IMR-90 (cell line): ENCODE results near the gene TAGLN2. TPM values are rescaled to one million over a fixed set of nuclear protein-coding genes. Genes with fewer than 3 reads are reported as not detected.

ENCODE experiments used
- ATAC-seq: fragments of 200-7000 bp; cut with Tn5 transposase; 2 replicates; pipeline ENCODE4 v1.9.1; 2020; ENCODE audit warnings: low read depth, mild to moderate bottlenecking, moderate library complexity
- BruUV-seq: library from RNA; stranded (reverse); fragments of 400-500 nt; replicated peaks from 2 replicates; lab custom pipeline; 2021; lab: Mats Ljungman, UMichigan
- CTCF ChIA-PET: fragments of 300-600 bp; formaldehyde crosslinking; extraction: SDS; loops from one replicate; lab custom pipeline; 2021; ENCODE audit warnings: antibody characterized with exemption; lab: Yijun Ruan, JAX
- POLR2A ChIA-PET: fragments of 300-600 bp; sonication (Branson Sonifier 250); formaldehyde crosslinking; loops from one replicate; lab custom pipeline; 2022; ENCODE audit warnings: antibody characterized with exemption; ENCODE audit not compliant: unreplicated experiment; lab: Charles Lee
- DNase-seq: peaks from one replicate; pipeline ENCODE4 v3.0.0; 2013
- H2AFZ ChIP-seq: replicated peaks from 2 replicates; pipeline ENCODE3; 2013; ENCODE audit warnings: low read length, mild to moderate bottlenecking; ENCODE audit not compliant: poor library complexity
- H2AK5ac ChIP-seq: 2 replicates; pipeline ENCODE4 v1.6.1; 2013; ENCODE audit warnings: low read depth, low read length, inconsistent platforms
- H2AK9ac ChIP-seq: replicated peaks from 2 replicates; pipeline ENCODE3; 2013; ENCODE audit warnings: mild to moderate bottlenecking, low read depth, low read length, moderate library complexity; ENCODE audit not compliant: poor library complexity
- H2BK120ac ChIP-seq: 2 replicates; pipeline ENCODE4 v1.6.1; 2013; ENCODE audit warnings: low read depth, low read length, inconsistent platforms
- H2BK15ac ChIP-seq: 3 replicates; pipeline ENCODE4 v1.6.1; 2013; ENCODE audit warnings: low read depth, low read length, inconsistent platforms
- H2BK20ac ChIP-seq: 2 replicates; pipeline ENCODE4 v1.6.1; 2013; ENCODE audit warnings: low read depth, mild to moderate bottlenecking, inconsistent platforms, low read length, moderate library complexity
- H2BK5ac ChIP-seq: 2 replicates; pipeline ENCODE4 v1.6.1; 2013; ENCODE audit warnings: mild to moderate bottlenecking, low read depth, low read length, inconsistent platforms; ENCODE audit not compliant: poor library complexity, severe bottlenecking
- H3K14ac ChIP-seq: replicated peaks from 2 replicates; pipeline ENCODE4 v1.6.1; 2013; ENCODE audit warnings: low read depth, low read length, inconsistent platforms
- H3K18ac ChIP-seq: 2 replicates; pipeline ENCODE4 v1.6.1; 2013; ENCODE audit warnings: low read depth, low read length, control low read depth
- H3K23ac ChIP-seq: 2 replicates; pipeline ENCODE4 v1.6.1; 2013; ENCODE audit warnings: low read depth, low read length, inconsistent platforms
- H3K27ac ChIP-seq: 2 replicates; pipeline ENCODE4 v1.5.1; 2013; ENCODE audit warnings: mild to moderate bottlenecking, control low read depth, low read length; ENCODE audit not compliant: insufficient read depth
- H3K27me3 ChIP-seq: 2 replicates; pipeline ENCODE4 v1.6.1; 2013; ENCODE audit warnings: low read length; ENCODE audit not compliant: control insufficient read depth, insufficient read depth
- H3K36me3 ChIP-seq: 2 replicates; pipeline ENCODE4 v1.6.1; 2013; ENCODE audit warnings: low read length, mixed read lengths; ENCODE audit not compliant: control insufficient read depth, insufficient read depth
- H3K4ac ChIP-seq: 2 replicates; pipeline ENCODE4 v1.6.1; 2013; ENCODE audit warnings: low read depth, low read length, inconsistent platforms
- H3K4me1 ChIP-seq: 2 replicates; pipeline ENCODE4 v1.6.1; 2013; ENCODE audit warnings: low read length, mixed read lengths; ENCODE audit not compliant: control insufficient read depth, insufficient read depth
- H3K4me2 ChIP-seq: 2 replicates; pipeline ENCODE4 v1.6.1; 2013; ENCODE audit warnings: low read depth, mild to moderate bottlenecking, control low read depth, low read length, moderate library complexity
- H3K4me3 ChIP-seq: 2 replicates; pipeline ENCODE4 v1.5.1; 2013; ENCODE audit warnings: low read depth, mild to moderate bottlenecking, control low read depth, low read length, moderate library complexity; ENCODE audit not compliant: insufficient read depth
- H3K56ac ChIP-seq: 2 replicates; pipeline ENCODE4 v1.6.1; 2013; ENCODE audit warnings: low read length, inconsistent platforms; ENCODE audit not compliant: insufficient read depth; ENCODE audit errors: extremely low read depth
- H3K79me1 ChIP-seq, 2 experiments: 2 replicates each; pipeline ENCODE4 v1.6.1; 2013; ENCODE audit warnings: low read length in 2 of 2, inconsistent platforms in 1 of 2, low read depth in 1 of 2
- H3K9ac ChIP-seq: 2 replicates; pipeline ENCODE4 v1.6.1; 2013; ENCODE audit warnings: low read depth, low read length, control low read depth
- H3K9me1 ChIP-seq: 2 replicates; pipeline ENCODE4 v1.6.1; 2013; ENCODE audit warnings: low read length, inconsistent platforms; ENCODE audit not compliant: insufficient read depth
- H3K9me3 ChIP-seq: 2 replicates; pipeline ENCODE4 v1.6.1; 2013; ENCODE audit warnings: low read length; ENCODE audit not compliant: control insufficient read depth, insufficient read depth
- H4K20me1 ChIP-seq: 2 replicates; pipeline ENCODE4 v1.6.1; 2013; ENCODE audit warnings: low read length, inconsistent platforms; ENCODE audit not compliant: insufficient read depth
- H4K5ac ChIP-seq: 2 replicates; pipeline ENCODE4 v1.6.1; 2013; ENCODE audit warnings: mild to moderate bottlenecking, low read depth, low read length, control low read depth
- H4K8ac ChIP-seq, 2 experiments: 2 replicates each; pipeline ENCODE4 v1.6.1; 2013; ENCODE audit warnings: low read depth in 2 of 2, low read length in 2 of 2, control low read depth in 1 of 2, inconsistent platforms in 1 of 2
- H4K91ac ChIP-seq: 2 replicates; pipeline ENCODE4 v1.6.1; 2013; ENCODE audit warnings: low read depth, low read length, inconsistent platforms; ENCODE audit not compliant: insufficient read depth
- MXI1 ChIP-seq: IDR thresholded peaks from 2 replicates; pipeline ENCODE4 v1.6.1; 2012; ENCODE audit warnings: low read depth, mild to moderate bottlenecking, low read length, moderate library complexity, borderline replicate concordance
- RFX5 ChIP-seq: IDR thresholded peaks from 2 replicates; pipeline ENCODE4 v1.8.0; 2012; ENCODE audit warnings: low read depth, mild to moderate bottlenecking, low read length, moderate library complexity
- WGBS, 2 experiments: methylation state at CpG; one replicate each; pipeline versions ENCODE4 v1.1.5 to v1.1.7; 2013; ENCODE audit warnings: missing lambda C conversion rate in 2 of 2; ENCODE audit not compliant: insufficient read length in 1 of 2; ENCODE audit errors: extremely low coverage in 2 of 2; 5-methylcytosine and 5-hydroxymethylcytosine counted together
- dilution Hi-C: fragments of 300-500 bp; cut with HindIII; formaldehyde crosslinking; loops from one replicate; pipeline ENCODE4 v1.14.3; 2018; ENCODE audit warnings: low sequenced_read_pairs; ENCODE audit not compliant: unreplicated experiment
- in situ Hi-C: fragments of 300-500 bp; cut with MboI; formaldehyde crosslinking; loops from 3 replicates; pipeline ENCODE4 v1.14.3; 2019; ENCODE audit warnings: low sequenced_read_pairs, inconsistent platforms, mixed read lengths
- intact Hi-C: fragments of 100-400 bp; cut with micrococcal nuclease; formaldehyde crosslinking; loops from 2 replicates; pipeline ENCODE4 v1.10.0; 2022
- polyA plus RNA-seq, 3 experiments: library from polyadenylated mRNA; depleted of rRNA; stranded (reverse); fragments of >200 nt; gene quantifications; 2 replicates each; pipeline ENCODE4 v1.2.3, GENCODE V29; 2012; ENCODE audit warnings: low replicate concordance in 1 of 3
- total RNA-seq: library from RNA; depleted of rRNA; stranded (reverse); fragments of >200 nt; gene quantifications from 2 replicates; pipeline ENCODE4 v1.2.3, GENCODE V29; 2012
- TF ChIP-seq, protein P1 (sequence below): fragments of 150-350 bp; IDR thresholded peaks from 2 replicates; pipeline ENCODE4 v1.6.1; 2016; ENCODE audit warnings: low read depth, mild to moderate bottlenecking, low read length, moderate library complexity, borderline replicate concordance

The TAGLN2 gene
- total and polyA plus RNA-seq, 2 of the 4 experiments (the other 2 are of a cell fraction) = 440 to 634 TPM

DNA sequence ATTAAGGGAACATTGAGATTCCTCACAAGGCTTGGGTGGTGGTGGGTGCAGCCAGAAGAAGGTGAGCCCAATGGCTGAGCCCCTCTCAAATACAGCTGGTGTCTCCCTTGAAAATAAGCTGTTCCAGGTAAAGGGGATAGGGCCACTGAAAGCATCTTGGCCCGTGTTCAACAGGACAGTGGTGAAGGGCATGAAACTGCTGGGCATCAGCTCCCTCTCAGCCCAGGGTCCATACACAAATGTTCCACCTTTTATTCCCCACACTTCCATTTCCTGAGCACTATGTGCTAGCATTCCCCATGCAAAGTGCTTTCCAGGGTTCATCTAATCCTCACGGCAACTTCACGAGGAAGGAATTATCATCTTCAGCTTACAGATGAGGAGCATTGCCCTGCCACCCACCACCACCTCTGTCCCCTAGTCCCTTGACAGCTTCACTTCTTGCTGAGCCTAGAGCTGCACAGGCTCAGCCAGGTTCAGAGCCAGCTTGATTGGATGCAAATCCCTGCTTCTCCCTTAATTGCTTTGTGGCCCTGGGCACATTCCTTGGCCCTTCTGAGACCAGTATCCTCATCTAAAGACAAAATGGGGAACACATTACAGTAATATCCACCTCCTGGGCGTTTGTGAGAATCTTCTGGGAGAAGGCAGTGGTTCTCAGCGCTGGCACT lies 9.6 kb downstream of the TAGLN2 start:
- H3K27me3 ChIP-seq = no peaks in the 10 kb centered on the region
- H3K27ac ChIP-seq = peak overlapping the region; percentile 27; the same call in 1 of the 2 replicates
- H3K18ac ChIP-seq = peak overlapping the region; percentile 16; the same call in 1 of the 2 replicates
- peak overlapping the region; percentile 2; the same call in 1 of the 2 replicates for H2BK20ac ChIP-seq
- peaks cover 51% of the 10 kb centered on the region for H4K20me1 ChIP-seq
- peaks cover 9 to 67% of the 10 kb centered on the region in 2 experiments for H3K79me1 ChIP-seq
- H3K4me1 ChIP-seq = peaks cover 35% of the 10 kb centered on the region
- peak overlapping the region in 1 of 2 experiments; percentile 22; a peak in 2 of 4 replicates for H4K8ac ChIP-seq
- CTCF ChIA-PET = interaction anchor here (0.6 to 1.3 kb wide), 6 partner anchors 10 to 794 kb away, joined by 3 to 6 read pairs (median 3); partner anchors contain the start of gene TAGLN2
- in situ Hi-C loops (no loop called here), dilution Hi-C loops (no loop called here), intact Hi-C loops (no loop called here)
- H4K91ac ChIP-seq = peak overlapping the region; percentile 37; the same call in 1 of the 2 replicates
- peaks cover 33% of the 10 kb centered on the region for H3K36me3 ChIP-seq
- peak overlapping the region; percentile 57 for H3K4ac ChIP-seq
- H3K14ac ChIP-seq = peak overlapping the region; percentile 45; the same call in 1 of the 2 replicates
- H3K9me1 ChIP-seq = peaks cover 49% of the 10 kb centered on the region
- no peak overlapping the region for H3K4me3 ChIP-seq
- peak overlapping the region; percentile 75 for H2AK9ac ChIP-seq
- TF ChIP-seq MXI1 (no peak), RFX5 (no peak)
- TF ChIP-seq, protein P1, sequence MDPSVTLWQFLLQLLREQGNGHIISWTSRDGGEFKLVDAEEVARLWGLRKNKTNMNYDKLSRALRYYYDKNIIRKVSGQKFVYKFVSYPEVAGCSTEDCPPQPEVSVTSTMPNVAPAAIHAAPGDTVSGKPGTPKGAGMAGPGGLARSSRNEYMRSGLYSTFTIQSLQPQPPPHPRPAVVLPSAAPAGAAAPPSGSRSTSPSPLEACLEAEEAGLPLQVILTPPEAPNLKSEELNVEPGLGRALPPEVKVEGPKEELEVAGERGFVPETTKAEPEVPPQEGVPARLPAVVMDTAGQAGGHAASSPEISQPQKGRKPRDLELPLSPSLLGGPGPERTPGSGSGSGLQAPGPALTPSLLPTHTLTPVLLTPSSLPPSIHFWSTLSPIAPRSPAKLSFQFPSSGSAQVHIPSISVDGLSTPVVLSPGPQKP = no peak
- peak overlapping the region; percentile 37; the same call in 1 of the 3 replicates for H2BK15ac ChIP-seq
- H4K5ac ChIP-seq = peak overlapping the region; percentile 10; the same call in 1 of the 2 replicates
- H2BK120ac ChIP-seq = peak overlapping the region; percentile 40; the same call in 1 of the 2 replicates
- DNase-seq (no peak), ATAC-seq (no peak; the same call in 1 of the 2 replicates)
- H2AK5ac ChIP-seq = peak overlapping the region; percentile 57
- peak overlapping the region; percentile 46 for H2AFZ ChIP-seq
- 100% methylated on average over 1 of the region's 5 CpGs; no CpG with 5 or more reads in 1 of the 2 experiments for WGBS, 2 experiments
- no peak overlapping the region for H3K56ac ChIP-seq
- H3K23ac ChIP-seq = 0 out of 2 replicates have a peak overlapping the region, but pooled peaks have one; percentile 31
- BruUV-seq = no TSS peak
- POLR2A ChIA-PET = interaction anchor here (0.6 kb wide), 1 partner anchor 62 kb away, joined by 3 read pairs; no protein-coding TSS in a partner anchor
- H2BK5ac ChIP-seq = peak overlapping the region; percentile 33
- H3K9ac ChIP-seq = no peak overlapping the region
- 0 out of 2 replicates have a peak overlapping the region, but pooled peaks have one; percentile 1 for H3K4me2 ChIP-seq
- no peaks in the 10 kb centered on the region for H3K9me3 ChIP-seq
